GM18507 (cell line): ENCODE measurements around the gene PAX3.

Experiments
- DNase-seq: peaks from one replicate; pipeline ENCODE4 v3.0.0; 2011; ENCODE audit warnings: low read depth; ENCODE audit not compliant: insufficient read length; ENCODE audit errors: extremely low spot score
- FAIRE-seq: peaks from 2 replicates; lab custom pipeline; 2011; peaks lifted over from hg19 to GRCh38; lab: Jason Lieb, UNC

The PAX3 gene

GRCh38 chr2:222283634-222284033 is 15.2 kb downstream of the PAX3 start:
- FAIRE-seq = no peak
- no peak for DNase-seq

GRCh38 chr2:222281506-222281905 is 17.3 kb downstream of the PAX3 start:
- DNase-seq (no peak), FAIRE-seq (no peak)

GRCh38 chr2:222280795-222281194 is 18.0 kb downstream of the PAX3 start:
- FAIRE-seq (no peak), DNase-seq (no peak)

GRCh38 chr2:222272446-222273015 is 26.3 kb downstream of the PAX3 start:
- no peak for DNase-seq
- no peak for FAIRE-seq

GRCh38 chr2:222271854-222272253 is 26.9 kb downstream of the PAX3 start:
- no peak for DNase-seq
- FAIRE-seq = no peak

GRCh38 chr2:222270396-222270795 is 28.4 kb downstream of the PAX3 start:
- FAIRE-seq (no peak), DNase-seq (no peak)

- FAIRE-seq (no peak), DNase-seq (no peak)
Observed at GRCh38 chr2:222269132-222269531, 29.7 kb downstream of the PAX3 start.

GRCh38 chr2:222268311-222268990 is 30.3 kb downstream of the PAX3 start:
- DNase-seq (no peak), FAIRE-seq (no peak)

GRCh38 chr2:222264791-222265320 is 33.9 kb downstream of the PAX3 start:
- FAIRE-seq = no peak
- no peak for DNase-seq

- FAIRE-seq (no peak), DNase-seq (no peak)
Observed at GRCh38 chr2:222261504-222261903, 37.3 kb downstream of the PAX3 start.

GRCh38 chr2:222257645-222258044 is 41.2 kb downstream of the PAX3 start:
- no peak for FAIRE-seq
- DNase-seq = no peak

GRCh38 chr2:222256250-222256649 is 42.5 kb downstream of the PAX3 start:
- DNase-seq = no peak
- no peak for FAIRE-seq

- no peak for FAIRE-seq
- no peak for DNase-seq
Observed at GRCh38 chr2:222255090-222255489, 43.7 kb downstream of the PAX3 start.

- FAIRE-seq (peak; percentile 9), DNase-seq (no peak)
Observed at GRCh38 chr2:222250313-222250712, 48.5 kb downstream of the PAX3 start.

GRCh38 chr2:222249444-222249843 is 49.4 kb downstream of the PAX3 start:
- FAIRE-seq = no peak
- DNase-seq = no peak

GRCh38 chr2:222248818-222249217 is 50.0 kb downstream of the PAX3 start:
- DNase-seq (no peak), FAIRE-seq (no peak)

- FAIRE-seq = no peak
- DNase-seq = no peak
Observed at GRCh38 chr2:222248256-222248655, 50.5 kb downstream of the PAX3 start.

- FAIRE-seq = peak; percentile 36
- DNase-seq = no peak
Observed at GRCh38 chr2:222242532-222242931, 56.3 kb downstream of the PAX3 start.

- FAIRE-seq = no peak
- no peak for DNase-seq
Observed at GRCh38 chr2:222241128-222241870, 57.5 kb downstream of the PAX3 start.

GRCh38 chr2:222240676-222241049 is 58.1 kb downstream of the PAX3 start:
- no peak for FAIRE-seq

More at GRCh38 chr2:222240676-222241049, 58.1 kb downstream of the PAX3 start:
- no peak for DNase-seq
